ENCODE measurements around the gene FOCAD. TPM values are rescaled to one million over a fixed set of nuclear protein-coding genes. Genes with fewer than 3 reads are reported as not detected.

The FOCAD gene
- total RNA-seq, 1 experiment from 2014 or later: 43.3 TPM

GRCh38 chr9:20914556-20914955 lies 230.5 kb downstream of the FOCAD start:
- peaks cover 13 to 23% (median 22%) of the 10 kb centered on the region in 3 experiments for H3K36me3 Mint-ChIP-seq (ENCODE audit: insufficient read depth in 1 of 3, low read depth in 3 of 3)
- WGBS (ENCODE audit: extremely low coverage, insufficient read length, low lambda C conversion rate): no CpG with 5 or more reads among the region's 6 CpGs
- no peaks in the 10 kb centered on the region; the same call in 1 of the 2 replicates for H3K4me1 ChIP-seq (ENCODE audit: insufficient read depth, low read length)
- no peak overlapping the region for H4K5ac ChIP-seq (ENCODE audit: insufficient read length, low read depth, low read length)
- H3K9me3 Mint-ChIP-seq: no peaks in the 10 kb centered on the region
- no peak for TF ChIP-seq CTCF (conservative IDR thresholded peaks at IDR 0.05)
- H3K18ac ChIP-seq (ENCODE audit: insufficient read length, low read depth, low read length): no peak overlapping the region
- H3K4me1 Mint-ChIP-seq: peaks cover 6 to 8% of the 10 kb centered on the region in 2 experiments
- no peak overlapping the region for H3K56ac ChIP-seq (ENCODE audit: insufficient read length, low read depth, low read length)
- no peak overlapping the region for H3T11ph ChIP-seq (ENCODE audit: low read length)
- H3K27me3 ChIP-seq (ENCODE audit: insufficient read depth, low read length): no peaks in the 10 kb centered on the region
- H3K9ac ChIP-seq (ENCODE audit: extremely low read depth, insufficient read length, low read length): no peak overlapping the region
- H2BK120ac ChIP-seq (ENCODE audit: low read depth, low read length, poor library complexity, severe bottlenecking): no peak overlapping the region
- H2BK20ac ChIP-seq (ENCODE audit: low read depth, low read length, poor library complexity, severe bottlenecking): no peak overlapping the region
- H2AK5ac ChIP-seq (ENCODE audit: insufficient read length, low read length): no peak overlapping the region
- H3K23ac ChIP-seq (ENCODE audit: insufficient read length, low read depth, low read length): no peak overlapping the region
- H3K23me2 ChIP-seq (ENCODE audit: insufficient read length, low read depth, low read length, poor library complexity, severe bottlenecking): no peaks in the 10 kb centered on the region
- no peak for DNase-seq
- H3K79me2 ChIP-seq (ENCODE audit: insufficient read depth, low read length): no peaks in the 10 kb centered on the region
- H3K9me3 ChIP-seq (ENCODE audit: control insufficient read depth, low read depth, low read length): no peaks in the 10 kb centered on the region
- no peak overlapping the region for H2BK12ac ChIP-seq (ENCODE audit: insufficient read length, low read depth, low read length)
- no peak overlapping the region for H3K14ac ChIP-seq (ENCODE audit: insufficient read depth, low read length)
- H2BK5ac ChIP-seq (ENCODE audit: insufficient read length, low read length): no peak overlapping the region
- no peak overlapping the region for H3K4me2 ChIP-seq (ENCODE audit: insufficient read depth, insufficient read length, low read length)
- no peak overlapping the region for H3K4me3 Mint-ChIP-seq
- H4K91ac ChIP-seq (ENCODE audit: insufficient read length, low read depth, low read length): no peak overlapping the region
- no peak overlapping the region for H4K8ac ChIP-seq (replicated peaks; ENCODE audit: insufficient read length, low read depth, low read length)
- no peaks in the 10 kb centered on the region for H4K20me1 ChIP-seq (ENCODE audit: control insufficient read depth, insufficient read depth, insufficient read length)
- no peaks in the 10 kb centered on the region for H3K79me1 ChIP-seq (ENCODE audit: insufficient read depth, low read depth, low read length, poor library complexity, severe bottlenecking)
- no peak overlapping the region for H2AFZ ChIP-seq (ENCODE audit: low read length)
- H3K27me3 Mint-ChIP-seq (ENCODE audit: low read depth): no peaks in the 10 kb centered on the region
- H3K27ac Mint-ChIP-seq: peak overlapping the region in 2 of 3 experiments; percentile 4 to 66; a peak in 2 of 7 replicates
- no peak overlapping the region for H2BK15ac ChIP-seq (ENCODE audit: low read depth, low read length)
- H3K27ac ChIP-seq (ENCODE audit: insufficient read length, low read depth, low read length): no peak overlapping the region
- H3K4ac ChIP-seq (ENCODE audit: low read depth, low read length): no peak overlapping the region
